ENCODE results near the gene PHF3. TPM values are rescaled to one million over a fixed set of nuclear protein-coding genes. Genes with fewer than 3 reads are reported as not detected.

Gene PHF3
- total RNA-seq, 2 experiments from 2014 or later, result 45.6 to 50.3 TPM

GRCh38 chr6:63644668-63645326 is 9.2 kb downstream of the PHF3 start:
- Mint-ChIP-seq H3K27me3 (no peaks in the 10 kb centered on the region), H3K4me3 (no peak overlapping the region), H3K4me1 (ENCODE audit: low read depth) (peaks cover 59% of the 10 kb centered on the region), H3K36me3 (ENCODE audit: low read depth) (peaks cover 12% of the 10 kb centered on the region), H3K9me3 (no peaks in the 10 kb centered on the region), H3K27ac (no peak overlapping the region)
- TF ChIP-seq CTCF (IDR thresholded peaks at IDR 0.05), result no peak
- CTCF ChIA-PET, result interaction anchor here (1.3 kb wide), 1 partner anchor 8 kb away, joined by 4 read pairs; no protein-coding TSS in a partner anchor
- ATAC-seq (no peak), DNase-seq (no peak)
- POLR2A ChIA-PET, result interaction anchor here (1.8 kb wide), 1 partner anchor 9 kb away, joined by 7 read pairs; the partner anchor contains the start of gene PHF3
- intact Hi-C loops (cut with micrococcal nuclease), result no loop called here

GRCh38 chr6:63649269-63649668 is 13.7 kb downstream of the PHF3 start:
- Mint-ChIP-seq H3K36me3 (ENCODE audit: low read depth) (peaks cover 25% of the 10 kb centered on the region), H3K9me3 (peaks cover 4% of the 10 kb centered on the region), H3K4me1 (ENCODE audit: low read depth) (peaks cover 64% of the 10 kb centered on the region), H3K27me3 (no peaks in the 10 kb centered on the region), H3K4me3 (no peak overlapping the region), H3K27ac (no peak overlapping the region)
- ChIA-PET POLR2A (no interaction called here), CTCF (interaction anchor here (0.7 kb wide), 1 partner anchor 9 kb away, joined by 3 read pairs; no protein-coding TSS in a partner anchor)
- intact Hi-C loops (cut with micrococcal nuclease), result no loop called here
- no peak for ATAC-seq
- TF ChIP-seq CTCF (IDR thresholded peaks at IDR 0.05), result no peak
- DNase-seq, result no peak

- no peak overlapping the region for H3K27ac Mint-ChIP-seq
- no peak overlapping the region for H3K4me3 Mint-ChIP-seq
- TF ChIP-seq CTCF (IDR thresholded peaks at IDR 0.05), result no peak
- H3K9me3 Mint-ChIP-seq, result peaks cover 4% of the 10 kb centered on the region
- no peak for DNase-seq
- CTCF ChIA-PET, result interaction anchor here (0.7 kb wide), 1 partner anchor 8 kb away, joined by 3 read pairs; no protein-coding TSS in a partner anchor
- H3K36me3 Mint-ChIP-seq (ENCODE audit: low read depth), result peaks cover 25% of the 10 kb centered on the region
- POLR2A ChIA-PET, result interaction anchor here (0.7 kb wide), 1 partner anchor 15 kb away, joined by 4 read pairs; the partner anchor contains the start of gene PHF3
- peaks cover 63% of the 10 kb centered on the region for H3K4me1 Mint-ChIP-seq (ENCODE audit: low read depth)
- intact Hi-C loops (cut with micrococcal nuclease), result no loop called here
- no peak for ATAC-seq
- no peaks in the 10 kb centered on the region for H3K27me3 Mint-ChIP-seq
Measured at GRCh38 chr6:63649847-63650265, 14.3 kb downstream of the PHF3 start.

- intact Hi-C loops (cut with micrococcal nuclease), result no loop called here
- TF ChIP-seq CTCF (IDR thresholded peaks at IDR 0.05), result no peak
- peaks cover 73% of the 10 kb centered on the region for H3K4me1 Mint-ChIP-seq (ENCODE audit: low read depth)
- no peak for ATAC-seq
- POLR2A ChIA-PET, result no interaction called here
- peaks cover 4% of the 10 kb centered on the region for H3K9me3 Mint-ChIP-seq
- CTCF ChIA-PET, result no interaction called here
- DNase-seq, result no peak
- H3K27me3 Mint-ChIP-seq, result no peaks in the 10 kb centered on the region
- H3K36me3 Mint-ChIP-seq (ENCODE audit: low read depth), result peaks cover 23% of the 10 kb centered on the region
- no peak overlapping the region for H3K27ac Mint-ChIP-seq
- no peak overlapping the region for H3K4me3 Mint-ChIP-seq
Measured at GRCh38 chr6:63652980-63653379, 17.4 kb downstream of the PHF3 start.

- Mint-ChIP-seq H3K4me1 (ENCODE audit: low read depth) (peaks cover 62% of the 10 kb centered on the region), H3K4me3 (no peak overlapping the region), H3K9me3 (no peaks in the 10 kb centered on the region), H3K27ac (no peak overlapping the region), H3K27me3 (no peaks in the 10 kb centered on the region), H3K36me3 (ENCODE audit: low read depth) (peaks cover 6% of the 10 kb centered on the region)
- CTCF ChIA-PET, result no interaction called here
- intact Hi-C loops (cut with micrococcal nuclease), result no loop called here
- POLR2A ChIA-PET, result interaction anchor here (1.9 kb wide), 1 partner anchor 12 kb away, joined by 6 read pairs; no protein-coding TSS in a partner anchor
- ATAC-seq (no peak), DNase-seq (no peak)
- no peak for TF ChIP-seq CTCF (IDR thresholded peaks at IDR 0.05)
Measured at GRCh38 chr6:63660757-63661156, 25.2 kb downstream of the PHF3 start.

Measured in activated CD8-positive, alpha-beta T cell treated with anti-CD3 and anti-CD28 coated beads for 36 hours (primary cell).